HepG2 (cell line): ENCODE results near the gene ATP11A. TPM values are rescaled to one million over a fixed set of nuclear protein-coding genes. Genes with fewer than 3 reads are reported as not detected.

ENCODE experiments used
- AHR ChIP-seq: IDR thresholded peaks from 2 replicates; pipeline ENCODE4 v1.6.1; 2018; ENCODE audit warnings: missing genetic modification reagents, missing compliant biosample characterization
- CHD2 ChIP-seq: IDR thresholded peaks from 2 replicates; pipeline ENCODE4 v1.6.1; 2011; ENCODE audit warnings: low read depth, low read length, improper control_type of control experiment
- MTF2 ChIP-seq: sonication (generic); formaldehyde crosslinking; IDR thresholded peaks from 2 replicates; pipeline ENCODE4 v1.5.0; 2020; ENCODE audit warnings: missing genetic modification reagents, borderline replicate concordance
- NONO ChIP-seq, 2 experiments: fragments of 450-650 bp in 1 of 2; sonication (generic) in 1 of 2; formaldehyde crosslinking in 1 of 2; IDR thresholded peaks in 1 of 2; conservative IDR thresholded peaks in 1 of 2; 2 replicates each; pipeline versions ENCODE4 v1.6.1 to v1.8.0; 2017 to 2022; ENCODE audit warnings: mild to moderate bottlenecking in 1 of 2, missing genetic modification reagents in 1 of 2, moderate library complexity in 1 of 2
- POLR2A ChIP-seq, 2 experiments: IDR thresholded peaks; 2 replicates each; pipeline ENCODE4 v1.6.1; 2011; ENCODE audit warnings: low read depth in 2 of 2, low read length in 2 of 2, mild to moderate bottlenecking in 1 of 2, moderate library complexity in 1 of 2; ENCODE audit not compliant: insufficient read depth in 1 of 2
- RCOR2 ChIP-seq: IDR thresholded peaks from 2 replicates; pipeline ENCODE4 v1.6.1; 2016; ENCODE audit warnings: missing biosample characterization, missing genetic modification reagents
- ZNF605 ChIP-seq: sonication (generic); formaldehyde crosslinking; IDR thresholded peaks from 2 replicates; pipeline ENCODE4 v1.8.0; 2022; ENCODE audit warnings: mild to moderate bottlenecking, missing genetic modification reagents
- polyA plus RNA-seq, 8 experiments: library from polyadenylated mRNA; depleted of rRNA in 3 of 8; stranded (reverse) in 7 of 8; unstranded in 1 of 8; fragments of >200 nt; fragmentation: Illumina TruSeq in 4 of 8; extraction: Trizol in 4 of 8; gene quantifications; 2 replicates each; pipeline versions ENCODE4 v1.2.1 to v1.2.3, GENCODE V29; 2011 to 2016; ENCODE audit warnings: low read depth in 4 of 8, missing spikeins in 1 of 8, mixed read lengths in 1 of 8; ENCODE audit not compliant: insufficient read depth in 1 of 8
- total RNA-seq, 5 experiments: library from RNA; depleted of rRNA; stranded (reverse); fragments of >200 nt; fragmentation: Illumina TruSeq; extraction: Trizol; gene quantifications; 2 replicates each; pipeline ENCODE4 v1.2.3, GENCODE V29; 2016; ENCODE audit warnings: low read depth in 1 of 5
- TF ChIP-seq, protein P1 (sequence below): sonication (generic); formaldehyde crosslinking; IDR thresholded peaks from 2 replicates; pipeline ENCODE4 v1.4.0; 2020; ENCODE audit warnings: missing genetic modification reagents, mild to moderate bottlenecking, borderline replicate concordance

ATP11A gene
- total and polyA plus RNA-seq, 2 of the 13 experiments (the other 11 are each of a cell fraction or from before 2014, with no cell fraction given) = 18.4 to 20.1 TPM

- TF ChIP-seq, protein P1, sequence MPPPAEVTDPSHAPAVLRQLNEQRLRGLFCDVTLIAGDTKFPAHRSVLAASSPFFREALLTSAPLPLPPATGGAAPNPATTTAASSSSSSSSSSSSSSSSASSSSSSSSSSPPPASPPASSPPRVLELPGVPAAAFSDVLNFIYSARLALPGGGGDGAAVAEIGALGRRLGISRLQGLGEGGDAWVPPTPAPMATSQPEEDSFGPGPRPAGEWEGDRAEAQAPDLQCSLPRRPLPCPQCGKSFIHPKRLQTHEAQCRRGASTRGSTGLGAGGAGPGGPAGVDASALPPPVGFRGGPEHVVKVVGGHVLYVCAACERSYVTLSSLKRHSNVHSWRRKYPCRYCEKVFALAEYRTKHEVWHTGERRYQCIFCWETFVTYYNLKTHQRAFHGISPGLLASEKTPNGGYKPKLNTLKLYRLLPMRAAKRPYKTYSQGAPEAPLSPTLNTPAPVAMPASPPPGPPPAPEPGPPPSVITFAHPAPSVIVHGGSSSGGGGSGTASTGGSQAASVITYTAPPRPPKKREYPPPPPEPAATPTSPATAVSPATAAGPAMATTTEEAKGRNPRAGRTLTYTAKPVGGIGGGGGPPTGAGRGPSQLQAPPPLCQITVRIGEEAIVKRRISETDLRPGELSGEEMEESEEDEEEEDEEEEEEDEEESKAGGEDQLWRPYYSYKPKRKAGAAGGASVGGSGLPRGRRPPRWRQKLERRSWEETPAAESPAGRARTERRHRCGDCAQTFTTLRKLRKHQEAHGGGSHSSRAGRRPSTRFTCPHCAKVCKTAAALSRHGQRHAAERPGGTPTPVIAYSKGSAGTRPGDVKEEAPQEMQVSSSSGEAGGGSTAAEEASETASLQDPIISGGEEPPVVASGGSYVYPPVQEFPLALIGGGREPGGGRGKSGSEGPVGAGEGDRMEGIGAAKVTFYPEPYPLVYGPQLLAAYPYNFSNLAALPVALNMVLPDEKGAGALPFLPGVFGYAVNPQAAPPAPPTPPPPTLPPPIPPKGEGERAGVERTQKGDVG (CRISPR knock-in tag) = no peak
- TF ChIP-seq MTF2 (CRISPR knock-in tag) (no peak), RCOR2 (CRISPR knock-in tag) (no peak), POLR2A (IDR thresholded peaks at IDR 0.05; ENCODE audit: insufficient read depth in 1 of 2, low read depth in 2 of 2, low read length in 2 of 2) (no peak), CHD2 (no peak), NONO (IDR thresholded peaks at IDR 0.05) (no peak), NONO (CRISPR knock-in tag; conservative IDR thresholded peaks at IDR 0.05) (no peak), AHR (CRISPR knock-in tag) (no peak), ZNF605 (CRISPR knock-in tag) (no peak)
- TF ChIP-seq, all 625 proteins: peak for 0
Observed at GRCh38 chr13:112703449-112704284, 13.8 kb downstream of the ATP11A start (continued).
